ENCODE results near the gene DLG2.

Gene DLG2

DNA sequence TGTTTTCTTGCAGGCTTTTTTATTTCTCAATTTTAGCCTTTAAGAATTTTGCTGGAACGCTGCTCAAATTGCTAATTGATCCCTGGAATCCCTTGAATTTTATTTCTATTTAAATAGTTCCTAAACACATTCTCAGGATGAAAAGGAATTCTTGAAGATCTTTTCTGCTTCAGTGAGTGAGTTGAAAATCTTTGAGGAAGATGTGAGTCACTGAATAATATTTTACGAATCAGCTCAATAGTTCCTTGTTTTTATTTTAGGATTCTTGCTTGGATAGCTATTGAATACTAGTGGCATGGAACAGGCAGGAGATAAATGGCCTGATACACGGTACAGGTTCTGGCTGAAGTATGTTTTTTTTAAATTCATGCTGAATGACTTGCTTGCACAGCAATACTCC is 2146.3 kb downstream of the DLG2 start:
- no peaks in the 10 kb centered on the region for H3K36me3 Mint-ChIP-seq (ENCODE audit: insufficient read depth)
- no peaks in the 10 kb centered on the region for H3K9me3 Mint-ChIP-seq
- no peak overlapping the region for H3K27ac Mint-ChIP-seq (ENCODE audit: low read depth)
- H3K4me3 Mint-ChIP-seq = no peak overlapping the region
- no peak for DNase-seq (ENCODE audit: low spot score in 2 of 2)
- no peak for ATAC-seq (replicated peaks; ENCODE audit: extremely low read depth, poor library complexity, severe bottlenecking)
- no peaks in the 10 kb centered on the region for H3K4me1 Mint-ChIP-seq
- peaks cover 25% of the 10 kb centered on the region for H3K27me3 Mint-ChIP-seq

DNA sequence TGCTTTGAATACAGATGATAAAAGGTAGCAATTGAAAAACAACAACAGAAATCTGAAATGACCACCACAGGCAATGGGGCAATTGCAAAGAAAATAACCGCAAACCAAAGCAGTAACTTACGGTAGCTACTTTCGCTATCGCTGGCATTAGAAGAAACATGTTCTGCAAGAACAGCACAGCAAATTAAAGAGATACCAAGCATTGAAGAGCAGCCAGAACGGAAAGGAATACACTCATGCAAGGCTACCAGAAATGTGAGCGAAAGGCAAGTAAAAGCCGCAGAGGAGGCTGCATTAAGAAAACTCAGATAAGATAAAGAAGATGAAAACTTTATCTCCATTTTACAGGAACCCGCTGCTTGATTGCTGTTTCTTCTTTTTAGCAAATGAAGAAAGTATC is 2146.9 kb downstream of the DLG2 start:
- Mint-ChIP-seq H3K9me3 (no peaks in the 10 kb centered on the region), H3K4me3 (no peak overlapping the region), H3K36me3 (ENCODE audit: insufficient read depth) (no peaks in the 10 kb centered on the region), H3K27ac (ENCODE audit: low read depth) (no peak overlapping the region), H3K27me3 (peaks cover 25% of the 10 kb centered on the region), H3K4me1 (no peaks in the 10 kb centered on the region)
- no peak for DNase-seq (ENCODE audit: low spot score in 2 of 2)
- no peak for ATAC-seq (replicated peaks; ENCODE audit: extremely low read depth, poor library complexity, severe bottlenecking)

DNA sequence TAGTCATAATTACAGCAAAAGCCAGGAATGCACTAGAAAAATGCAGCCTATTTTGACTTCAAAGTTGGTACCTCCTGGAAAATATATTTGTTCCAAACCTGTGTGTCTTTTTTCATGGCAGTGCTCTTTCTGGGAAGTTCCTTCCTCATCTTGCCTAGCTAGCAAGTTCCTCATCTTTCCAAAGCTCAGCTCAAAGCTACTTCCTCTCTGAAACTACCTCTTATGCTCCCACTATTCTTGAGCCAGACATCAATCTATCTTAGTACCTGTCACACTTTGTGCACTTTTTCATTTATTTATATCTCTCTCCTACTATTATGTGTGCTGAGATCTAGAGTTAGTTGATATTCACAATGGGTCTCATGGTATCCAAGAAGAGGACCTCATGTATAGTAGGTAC is 2149.4 kb downstream of the DLG2 start:
- Mint-ChIP-seq H3K27ac (ENCODE audit: low read depth) (no peak overlapping the region), H3K4me3 (no peak overlapping the region), H3K27me3 (peaks cover 17% of the 10 kb centered on the region), H3K4me1 (no peaks in the 10 kb centered on the region), H3K9me3 (no peaks in the 10 kb centered on the region), H3K36me3 (ENCODE audit: insufficient read depth) (no peaks in the 10 kb centered on the region)
- no peak for DNase-seq (ENCODE audit: low spot score in 2 of 2)
- ATAC-seq (replicated peaks; ENCODE audit: extremely low read depth, poor library complexity, severe bottlenecking) = no peak

DNA sequence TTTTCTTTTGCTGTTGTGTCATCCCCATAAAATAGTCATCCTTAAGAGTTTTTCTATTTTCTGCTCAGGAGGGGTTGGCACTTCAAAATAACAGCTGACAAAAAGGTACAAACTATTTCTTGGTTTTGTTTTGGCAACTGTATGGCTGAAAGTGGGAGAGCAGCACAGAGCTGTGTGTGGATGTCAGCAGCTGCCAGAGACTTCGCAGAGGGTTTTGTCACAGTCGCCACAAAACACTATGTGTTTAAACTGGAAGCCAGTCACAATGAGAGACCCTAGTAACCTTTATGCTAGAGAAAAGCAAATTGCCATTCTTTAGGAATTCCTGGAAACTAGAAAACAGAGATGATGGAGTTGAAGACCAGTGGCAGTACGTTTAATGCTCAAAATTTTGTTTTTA is 2151.4 kb downstream of the DLG2 start:
- Mint-ChIP-seq H3K4me3 (no peak overlapping the region), H3K27me3 (peaks cover 16% of the 10 kb centered on the region)

DNA sequence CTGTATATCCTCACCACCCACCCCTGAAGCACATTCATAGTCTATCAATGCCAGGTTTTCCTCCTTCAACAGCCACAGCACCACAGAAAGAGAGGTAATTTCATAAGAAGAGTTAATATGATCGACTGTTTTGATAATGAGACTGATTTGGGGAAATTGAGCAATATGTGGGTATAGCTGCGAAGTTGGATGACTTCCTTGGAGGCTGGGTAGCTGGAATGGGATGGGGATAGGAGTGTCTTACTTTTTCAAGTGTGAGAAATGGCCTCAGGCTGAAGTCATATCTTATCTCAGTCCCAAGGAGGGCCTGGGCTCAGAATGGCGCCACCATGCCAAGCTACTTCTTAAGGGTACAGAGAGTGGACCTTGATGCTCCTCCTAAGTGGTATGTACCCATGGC is 2153.4 kb downstream of the DLG2 start:
- Mint-ChIP-seq H3K27me3 (peaks cover 15% of the 10 kb centered on the region), H3K27ac (ENCODE audit: low read depth) (no peak overlapping the region), H3K4me1 (no peaks in the 10 kb centered on the region), H3K4me3 (no peak overlapping the region), H3K36me3 (ENCODE audit: insufficient read depth) (no peaks in the 10 kb centered on the region), H3K9me3 (no peaks in the 10 kb centered on the region)
- no peak for ATAC-seq (replicated peaks; ENCODE audit: extremely low read depth, poor library complexity, severe bottlenecking)
- DNase-seq (ENCODE audit: low spot score in 2 of 2) = no peak

More for the DNA sequence above, 2151.4 kb downstream of the DLG2 start:
- Mint-ChIP-seq H3K36me3 (ENCODE audit: insufficient read depth) (no peaks in the 10 kb centered on the region), H3K9me3 (no peaks in the 10 kb centered on the region), H3K27ac (ENCODE audit: low read depth) (no peak overlapping the region), H3K4me1 (no peaks in the 10 kb centered on the region)
- DNase-seq (ENCODE audit: low spot score in 2 of 2) = no peak
- no peak for ATAC-seq (replicated peaks; ENCODE audit: extremely low read depth, poor library complexity, severe bottlenecking)

DNA sequence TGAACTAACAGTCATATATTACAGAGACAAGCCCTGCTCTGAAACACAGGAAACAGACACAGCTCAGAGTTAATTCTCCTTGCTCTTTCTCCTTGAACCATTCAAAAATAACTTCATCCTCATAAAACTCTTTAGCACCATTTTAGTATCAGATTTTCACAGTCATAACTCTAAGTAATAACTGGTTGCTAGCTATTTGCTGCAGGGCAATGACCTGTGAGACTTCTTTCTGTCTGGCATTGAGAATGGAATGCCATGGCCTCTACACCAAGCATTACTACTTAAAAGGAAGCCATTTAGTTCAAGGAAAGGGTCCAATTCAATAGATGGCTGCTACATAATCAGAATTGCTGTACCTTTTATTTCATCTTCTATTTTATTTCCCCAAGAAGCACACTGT is 2154.3 kb downstream of the DLG2 start:
- ATAC-seq (replicated peaks; ENCODE audit: extremely low read depth, poor library complexity, severe bottlenecking) (no peak), DNase-seq (ENCODE audit: low spot score in 2 of 2) (no peak)
- Mint-ChIP-seq H3K27ac (ENCODE audit: low read depth) (no peak overlapping the region), H3K4me3 (no peak overlapping the region), H3K27me3 (peaks cover 5% of the 10 kb centered on the region), H3K9me3 (no peaks in the 10 kb centered on the region), H3K36me3 (ENCODE audit: insufficient read depth) (no peaks in the 10 kb centered on the region), H3K4me1 (no peaks in the 10 kb centered on the region)

DNA sequence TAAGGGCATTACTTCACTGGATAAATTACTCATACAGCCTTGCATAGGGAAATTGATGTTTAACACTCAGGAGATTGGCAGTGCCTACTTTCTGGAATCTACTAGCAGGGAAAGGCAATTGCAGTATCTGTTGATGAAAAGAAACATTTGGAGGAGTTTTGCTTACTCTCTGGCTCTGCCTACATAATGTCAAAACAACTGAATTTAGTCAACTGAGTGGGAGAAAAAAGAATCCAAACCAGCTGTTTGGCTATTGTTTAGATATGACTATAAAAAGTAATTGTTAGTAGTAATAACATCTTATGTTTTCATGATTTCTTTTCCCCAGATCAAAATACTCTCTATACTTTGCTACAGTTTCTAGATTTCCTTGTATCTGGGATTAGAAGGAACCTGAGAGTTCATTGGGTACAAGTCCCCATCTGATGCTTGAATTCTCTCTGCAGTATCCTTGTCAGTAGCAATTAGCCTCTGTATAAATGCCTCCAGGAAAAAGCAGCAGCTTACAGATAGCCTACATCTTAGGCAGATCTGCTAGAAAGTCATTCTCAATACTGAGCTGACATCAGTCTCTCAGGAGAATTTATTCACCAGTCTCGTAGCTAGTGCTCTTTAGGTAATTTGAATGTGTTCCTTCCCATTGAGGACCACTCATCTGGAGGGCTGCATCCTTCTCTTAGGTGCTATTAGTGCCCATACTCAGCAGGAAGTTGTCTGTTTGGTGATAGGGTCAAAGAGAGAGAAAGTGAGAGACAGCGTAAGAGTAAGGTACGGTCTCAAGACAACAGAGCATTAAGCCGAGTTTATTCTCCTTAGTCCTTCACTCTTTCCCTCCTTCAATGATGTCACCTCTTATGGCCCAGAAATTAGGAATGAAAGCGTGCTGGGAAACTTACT is 2155.1 kb downstream of the DLG2 start:
- H3K27ac Mint-ChIP-seq (ENCODE audit: low read depth) = no peak overlapping the region
- H3K4me3 Mint-ChIP-seq = no peak overlapping the region
- no peaks in the 10 kb centered on the region for H3K36me3 Mint-ChIP-seq (ENCODE audit: insufficient read depth)
- H3K27me3 Mint-ChIP-seq = no peaks in the 10 kb centered on the region
- ATAC-seq (replicated peaks; ENCODE audit: extremely low read depth, poor library complexity, severe bottlenecking) = no peak
- no peaks in the 10 kb centered on the region for H3K4me1 Mint-ChIP-seq
- H3K9me3 Mint-ChIP-seq = no peaks in the 10 kb centered on the region
- DNase-seq (ENCODE audit: low spot score in 2 of 2) = no peak

DNA sequence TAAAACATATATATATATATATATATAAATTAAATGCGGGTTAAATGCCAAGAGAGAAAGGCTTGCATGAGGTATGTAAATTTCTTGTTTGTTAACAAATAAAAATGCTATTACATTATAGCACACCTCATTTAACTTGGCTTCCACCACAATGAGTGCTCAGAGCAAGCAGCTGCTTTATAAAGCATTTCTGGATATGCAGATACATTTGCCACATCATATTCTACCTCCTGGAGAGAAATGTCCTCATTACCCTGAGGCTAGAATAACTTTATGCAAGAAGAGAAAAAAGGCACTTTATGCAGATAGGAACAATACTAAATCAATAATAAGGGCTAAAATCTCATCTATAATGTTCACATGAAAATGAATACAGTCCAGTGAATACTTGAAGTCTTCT is 2159.3 kb downstream of the DLG2 start:
- Mint-ChIP-seq H3K27ac (ENCODE audit: low read depth) (no peak overlapping the region), H3K4me1 (no peaks in the 10 kb centered on the region), H3K36me3 (ENCODE audit: insufficient read depth) (no peaks in the 10 kb centered on the region), H3K4me3 (no peak overlapping the region), H3K27me3 (no peaks in the 10 kb centered on the region), H3K9me3 (no peaks in the 10 kb centered on the region)
- no peak for ATAC-seq (replicated peaks; ENCODE audit: extremely low read depth, poor library complexity, severe bottlenecking)
- no peak for DNase-seq (ENCODE audit: low spot score in 2 of 2)

DNA sequence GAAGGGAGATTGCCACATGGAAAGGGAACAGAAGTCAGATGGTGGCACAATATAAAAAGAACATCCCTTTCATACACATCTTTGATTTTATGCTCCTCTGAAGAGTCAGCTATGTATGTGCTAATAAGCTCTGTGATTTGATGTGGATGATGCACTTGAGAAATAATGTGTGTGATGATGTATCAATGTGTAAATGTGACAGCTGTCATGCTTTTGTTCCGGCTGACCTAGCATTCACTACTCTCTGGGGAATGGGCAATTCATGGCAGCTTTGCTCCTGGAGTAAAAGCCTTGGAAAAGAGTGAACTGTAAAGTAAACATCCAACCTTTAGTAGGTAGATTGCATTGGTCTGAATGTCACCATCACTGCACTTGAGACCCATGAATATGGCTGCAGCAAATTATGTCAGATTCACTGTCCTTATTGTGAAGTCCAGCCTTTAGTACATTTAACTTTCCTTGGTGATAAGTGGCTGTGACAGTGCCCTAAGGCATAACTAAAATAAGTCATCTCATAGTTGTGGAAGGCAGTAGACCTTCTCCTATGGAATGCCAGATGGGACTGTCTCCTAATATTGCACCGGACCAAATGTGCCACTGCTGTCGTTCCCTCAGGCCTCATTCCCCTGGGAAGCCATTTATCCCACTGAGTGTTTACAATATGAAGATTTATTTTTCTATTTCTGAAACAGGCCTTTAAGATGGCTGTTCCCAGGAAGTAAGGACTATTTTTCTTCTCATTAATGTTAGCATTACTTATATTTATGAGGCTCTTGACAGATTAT is 2162.8 kb downstream of the DLG2 start:
- ATAC-seq (replicated peaks; ENCODE audit: extremely low read depth, poor library complexity, severe bottlenecking) (no peak), DNase-seq (ENCODE audit: low spot score in 2 of 2) (no peak)
- no peaks in the 10 kb centered on the region for H3K36me3 Mint-ChIP-seq (ENCODE audit: insufficient read depth)
- H3K9me3 Mint-ChIP-seq = no peaks in the 10 kb centered on the region
- H3K27me3 Mint-ChIP-seq = no peaks in the 10 kb centered on the region
- no peak overlapping the region for H3K27ac Mint-ChIP-seq (ENCODE audit: low read depth)
- H3K4me3 Mint-ChIP-seq = no peak overlapping the region
- no peaks in the 10 kb centered on the region for H3K4me1 Mint-ChIP-seq

DNA sequence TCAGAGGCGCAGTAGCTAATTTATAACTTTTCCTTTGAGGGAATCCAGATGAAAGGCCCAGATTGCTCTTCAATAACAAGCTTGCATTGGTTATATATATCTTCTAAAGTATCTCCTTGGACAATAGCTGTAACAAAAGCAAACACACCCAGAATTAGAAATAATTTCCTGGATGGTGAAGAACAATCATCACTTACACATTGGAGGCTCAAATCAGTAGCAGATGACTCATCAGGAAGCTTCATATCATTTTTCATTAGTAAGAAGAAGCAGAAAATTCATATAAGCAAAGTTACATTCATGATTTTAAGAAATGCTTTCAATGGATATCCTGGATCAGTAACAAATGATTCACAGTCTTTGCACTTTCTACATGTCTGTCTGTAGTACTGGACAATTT is 2167.3 kb downstream of the DLG2 start:
- no peaks in the 10 kb centered on the region for H3K4me1 Mint-ChIP-seq
- DNase-seq (ENCODE audit: low spot score in 2 of 2) (no peak), ATAC-seq (replicated peaks; ENCODE audit: extremely low read depth, poor library complexity, severe bottlenecking) (no peak)
- peaks cover 6% of the 10 kb centered on the region for H3K9me3 Mint-ChIP-seq
- no peaks in the 10 kb centered on the region for H3K36me3 Mint-ChIP-seq (ENCODE audit: insufficient read depth)
- no peaks in the 10 kb centered on the region for H3K27me3 Mint-ChIP-seq
- no peak overlapping the region for H3K27ac Mint-ChIP-seq (ENCODE audit: low read depth)
- H3K4me3 Mint-ChIP-seq = no peak overlapping the region

DNA sequence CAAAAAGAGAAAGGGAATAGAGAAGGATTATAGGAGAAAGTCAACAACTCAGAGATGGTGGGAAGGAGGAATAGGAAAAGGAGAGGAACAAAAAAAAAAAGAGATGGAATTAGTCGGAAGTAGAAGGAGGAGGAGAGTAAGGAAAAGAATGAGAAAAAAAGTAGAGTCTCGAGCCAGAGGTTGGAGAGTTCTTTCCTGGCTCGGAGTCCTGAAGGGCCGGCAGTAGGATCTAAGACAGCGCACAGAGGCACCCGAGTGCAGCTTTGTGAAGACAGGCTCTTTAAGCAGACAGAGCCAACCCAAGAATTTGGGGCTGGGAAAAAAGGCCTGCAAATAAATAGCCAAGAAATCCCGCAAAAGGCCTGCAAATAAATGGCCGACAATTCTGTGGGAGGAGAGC is 2170.6 kb downstream of the DLG2 start:
- Mint-ChIP-seq H3K9me3 (peaks cover 6% of the 10 kb centered on the region), H3K27ac (ENCODE audit: low read depth) (no peak overlapping the region), H3K4me1 (no peaks in the 10 kb centered on the region), H3K27me3 (no peaks in the 10 kb centered on the region), H3K4me3 (no peak overlapping the region), H3K36me3 (ENCODE audit: insufficient read depth) (no peaks in the 10 kb centered on the region)
- ATAC-seq (replicated peaks; ENCODE audit: extremely low read depth, poor library complexity, severe bottlenecking) = no peak
- DNase-seq (ENCODE audit: low spot score in 2 of 2) = no peak

DNA sequence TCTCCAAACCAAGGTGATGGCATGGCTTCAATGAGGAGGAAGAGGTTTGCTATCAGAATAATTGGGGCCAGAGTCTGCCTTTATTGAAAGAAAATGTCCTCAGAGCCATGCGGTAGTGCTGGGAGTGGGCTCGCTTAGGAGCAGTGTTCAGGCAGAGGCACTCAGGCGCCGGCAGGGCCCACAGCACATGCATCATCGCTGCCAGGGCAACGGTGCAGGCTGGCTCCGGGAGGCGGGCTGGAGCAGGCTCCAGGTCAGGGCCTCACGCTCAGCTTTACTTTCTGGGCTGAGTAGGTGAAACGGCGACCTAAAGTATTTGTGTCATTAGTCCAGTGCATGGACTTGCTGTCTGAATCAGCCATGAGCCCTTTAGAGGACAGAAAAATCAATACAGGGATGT is 2171.1 kb downstream of the DLG2 start:
- H3K9me3 Mint-ChIP-seq = peaks cover 6% of the 10 kb centered on the region
- DNase-seq (ENCODE audit: low spot score in 2 of 2) (no peak), ATAC-seq (replicated peaks; ENCODE audit: extremely low read depth, poor library complexity, severe bottlenecking) (no peak)
- no peaks in the 10 kb centered on the region for H3K4me1 Mint-ChIP-seq
- no peaks in the 10 kb centered on the region for H3K27me3 Mint-ChIP-seq
- no peak overlapping the region for H3K27ac Mint-ChIP-seq (ENCODE audit: low read depth)
- H3K4me3 Mint-ChIP-seq = no peak overlapping the region
- no peaks in the 10 kb centered on the region for H3K36me3 Mint-ChIP-seq (ENCODE audit: insufficient read depth)

DNA sequence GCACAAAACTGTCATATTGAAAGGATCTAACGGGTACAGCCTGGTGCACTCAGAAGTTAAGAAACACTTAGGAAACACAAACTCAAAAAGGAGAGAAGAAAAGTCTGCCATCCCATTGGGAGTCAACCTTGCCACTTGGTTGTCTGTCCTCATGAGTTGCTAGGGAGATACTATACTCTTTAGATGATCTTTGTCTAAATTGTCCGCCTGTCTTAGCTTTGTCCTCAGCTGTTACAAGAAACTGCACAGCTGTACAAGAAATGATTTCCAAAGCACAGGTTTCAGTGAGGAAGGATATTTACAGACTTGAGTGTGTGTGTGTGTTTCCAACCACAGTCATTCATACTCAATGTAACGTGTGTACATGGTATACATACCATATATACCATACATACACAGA is 2171.8 kb downstream of the DLG2 start:
- no peak overlapping the region for H3K27ac Mint-ChIP-seq (ENCODE audit: low read depth)
- H3K4me3 Mint-ChIP-seq = no peak overlapping the region
- H3K27me3 Mint-ChIP-seq = no peaks in the 10 kb centered on the region
- ATAC-seq (replicated peaks; ENCODE audit: extremely low read depth, poor library complexity, severe bottlenecking) = no peak
- H3K4me1 Mint-ChIP-seq = no peaks in the 10 kb centered on the region
- peaks cover 6% of the 10 kb centered on the region for H3K9me3 Mint-ChIP-seq
- H3K36me3 Mint-ChIP-seq (ENCODE audit: insufficient read depth) = no peaks in the 10 kb centered on the region
- no peak for DNase-seq (ENCODE audit: low spot score in 2 of 2)
